WTC11 (cell line): ENCODE measurements around the gene OSBPL10. TPM values are rescaled to one million over a fixed set of nuclear protein-coding genes. Genes with fewer than 3 reads are reported as not detected.
"Not testable (repeated sequence)": the region's sequence is repeated elsewhere in the genome, so short reads cannot be mapped to it uniquely, and the experiment has no call there.

Experiments used
- ATAC-seq: fragments of 200-7000 bp; cut with Tn5 transposase; 2 replicates; pipeline ENCODE4 v1.10.0; 2021; ENCODE audit warnings: mild to moderate bottlenecking, moderate library complexity
- CTCF ChIA-PET: fragments of 300-600 bp; sonication (Branson Sonifier 250); formaldehyde crosslinking; loops from one replicate; lab custom pipeline; 2021; ENCODE audit warnings: antibody characterized with exemption; lab: Charles Lee
- POLR2A ChIA-PET: fragments of 350-600 bp; sonication (Branson Sonifier 250); formaldehyde crosslinking; loops from one replicate; lab custom pipeline; 2021; ENCODE audit warnings: antibody characterized with exemption; lab: Charles Lee
- DNase-seq: peaks from one replicate; pipeline ENCODE4 v3.0.0; 2021; ENCODE audit warnings: low spot score
- H3K27ac Mint-ChIP-seq: 2 replicates; pipeline ENCODE4 v1.8.0; 2021; ENCODE audit warnings: mixed read lengths
- H3K27me3 Mint-ChIP-seq: 2 replicates; pipeline ENCODE4 v1.8.0; 2021; ENCODE audit warnings: low read depth, mild to moderate bottlenecking, moderate library complexity, mixed read lengths
- H3K36me3 Mint-ChIP-seq: 2 replicates; pipeline ENCODE4 v1.8.0; 2021; ENCODE audit warnings: mixed read lengths
- H3K4me1 Mint-ChIP-seq: 2 replicates; pipeline ENCODE4 v1.8.0; 2022; ENCODE audit warnings: mixed read lengths
- H3K4me3 Mint-ChIP-seq: 2 replicates; pipeline ENCODE4 v1.8.0; 2021; ENCODE audit warnings: mild to moderate bottlenecking, moderate library complexity, mixed read lengths
- H3K9me3 Mint-ChIP-seq: 2 replicates; pipeline ENCODE4 v1.8.0; 2021; ENCODE audit warnings: mixed read lengths
- ATF6 ChIP-seq: sonication (generic); formaldehyde crosslinking; IDR thresholded peaks from 2 replicates; pipeline ENCODE4 v1.8.1; 2023; ENCODE audit warnings: mild to moderate bottlenecking, missing genetic modification reagents
- E2F4 ChIP-seq: sonication (generic); formaldehyde crosslinking; IDR thresholded peaks from 2 replicates; pipeline ENCODE4 v1.8.1; 2022; ENCODE audit warnings: low read depth, mild to moderate bottlenecking, moderate library complexity, missing genetic modification reagents, borderline replicate concordance
- ESRRA ChIP-seq: sonication (generic); formaldehyde crosslinking; IDR thresholded peaks from 2 replicates; pipeline ENCODE4 v1.8.1; 2022; ENCODE audit warnings: mild to moderate bottlenecking, missing genetic modification reagents, borderline replicate concordance
- GABPB1 ChIP-seq: sonication (generic); formaldehyde crosslinking; IDR thresholded peaks from 2 replicates; pipeline ENCODE4 v1.8.1; 2023; ENCODE audit warnings: mild to moderate bottlenecking, missing genetic modification reagents
- IRF1 ChIP-seq: sonication (generic); formaldehyde crosslinking; IDR thresholded peaks from 2 replicates; pipeline ENCODE4 v1.8.0; 2023; ENCODE audit warnings: missing genetic modification reagents
- NFATC4 ChIP-seq: fragments of 250-450 bp; sonication (Bioruptor Pico); IDR thresholded peaks from 2 replicates; pipeline ENCODE4 v1.9.0; 2021; ENCODE audit warnings: mild to moderate bottlenecking
- NFE2L1 ChIP-seq: sonication (generic); formaldehyde crosslinking; IDR thresholded peaks from 2 replicates; pipeline ENCODE4 v1.8.1; 2023; ENCODE audit warnings: missing genetic modification reagents
- PREB ChIP-seq: sonication (generic); formaldehyde crosslinking; IDR thresholded peaks from 2 replicates; pipeline ENCODE4 v1.8.1; 2022; ENCODE audit warnings: mild to moderate bottlenecking, missing genetic modification reagents, moderate library complexity, borderline replicate concordance
- PRRX2 ChIP-seq: fragments of 250-450 bp; sonication (Bioruptor Pico); IDR thresholded peaks from 2 replicates; pipeline ENCODE4 v1.8.0; 2021; ENCODE audit warnings: mild to moderate bottlenecking
- SP1 ChIP-seq: sonication (generic); formaldehyde crosslinking; conservative IDR thresholded peaks from 2 replicates; pipeline ENCODE4 v1.8.1; 2022; ENCODE audit warnings: missing genetic modification reagents
- total RNA-seq: library from RNA; stranded (reverse); gene quantifications from 3 replicates; pipeline ENCODE4 v1.2.3, GENCODE V29; 2021
- TF ChIP-seq, protein P1 (sequence below): sonication (generic); formaldehyde crosslinking; IDR thresholded peaks from 2 replicates; pipeline ENCODE4 v1.8.0; 2022; ENCODE audit warnings: mild to moderate bottlenecking, missing genetic modification reagents
- TF ChIP-seq, protein P2 (sequence below): sonication (generic); formaldehyde crosslinking; IDR thresholded peaks from 2 replicates; pipeline ENCODE4 v1.8.1; 2022; ENCODE audit warnings: mild to moderate bottlenecking, moderate library complexity, missing genetic modification reagents

OSBPL10 gene
- total RNA-seq, 1 experiment from 2014 or later = 84.1 TPM

GRCh38 chr3:31871939-31872507 lies 109.0 kb downstream of the OSBPL10 start:
- TF ChIP-seq GABPB1 (CRISPR knock-in tag) = no peak
- no peak for TF ChIP-seq IRF1
- no peak for TF ChIP-seq ESRRA
- TF ChIP-seq NFE2L1 (CRISPR knock-in tag) = no peak
- no peak for TF ChIP-seq SP1
- no peak for TF ChIP-seq PRRX2 (CRISPR knock-in tag)
- TF ChIP-seq, protein P1, sequence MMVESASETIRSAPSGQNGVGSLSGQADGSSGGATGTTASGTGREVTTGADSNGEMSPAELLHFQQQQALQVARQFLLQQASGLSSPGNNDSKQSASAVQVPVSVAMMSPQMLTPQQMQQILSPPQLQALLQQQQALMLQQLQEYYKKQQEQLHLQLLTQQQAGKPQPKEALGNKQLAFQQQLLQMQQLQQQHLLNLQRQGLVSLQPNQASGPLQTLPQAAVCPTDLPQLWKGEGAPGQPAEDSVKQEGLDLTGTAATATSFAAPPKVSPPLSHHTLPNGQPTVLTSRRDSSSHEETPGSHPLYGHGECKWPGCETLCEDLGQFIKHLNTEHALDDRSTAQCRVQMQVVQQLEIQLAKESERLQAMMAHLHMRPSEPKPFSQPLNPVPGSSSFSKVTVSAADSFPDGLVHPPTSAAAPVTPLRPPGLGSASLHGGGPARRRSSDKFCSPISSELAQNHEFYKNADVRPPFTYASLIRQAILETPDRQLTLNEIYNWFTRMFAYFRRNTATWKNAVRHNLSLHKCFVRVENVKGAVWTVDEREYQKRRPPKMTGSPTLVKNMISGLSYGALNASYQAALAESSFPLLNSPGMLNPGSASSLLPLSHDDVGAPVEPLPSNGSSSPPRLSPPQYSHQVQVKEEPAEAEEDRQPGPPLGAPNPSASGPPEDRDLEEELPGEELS (CRISPR knock-in tag) = no peak
- no peak for TF ChIP-seq PREB (CRISPR knock-in tag)
- TF ChIP-seq E2F4 (CRISPR knock-in tag) = no peak
- TF ChIP-seq, all 79 proteins: peak for 0
- Mint-ChIP-seq H3K27me3 (no peaks in the 10 kb centered on the region), H3K4me3 (no peak overlapping the region), H3K36me3 (peaks cover 28% of the 10 kb centered on the region), H3K27ac (no peak overlapping the region), H3K9me3 (peaks cover 10% of the 10 kb centered on the region), H3K4me1 (peaks cover 30% of the 10 kb centered on the region)
- ChIA-PET POLR2A (no interaction called here), CTCF (no interaction called here)
- no peak for ATAC-seq
- DNase-seq = no peak

- DNase-seq, ATAC-seq, POLR2A ChIA-PET, H3K9me3 Mint-ChIP-seq, H3K27me3 Mint-ChIP-seq, H3K27ac Mint-ChIP-seq, H3K4me3 Mint-ChIP-seq: not testable (repeated sequence)
- CTCF ChIA-PET = interaction anchor here (0.6 kb wide), 1 partner anchor 130 kb away, joined by 7 read pairs; no protein-coding TSS in a partner anchor
- H3K4me1 Mint-ChIP-seq = peaks cover 25% of the 10 kb centered on the region
- H3K36me3 Mint-ChIP-seq = peaks cover 23% of the 10 kb centered on the region
Measured at GRCh38 chr3:31870111-31870510, 111.0 kb downstream of the OSBPL10 start.

- H3K36me3 Mint-ChIP-seq = peaks cover 25% of the 10 kb centered on the region
- peaks cover 27% of the 10 kb centered on the region for H3K4me1 Mint-ChIP-seq
- ChIA-PET CTCF (no interaction called here), POLR2A (no interaction called here)
- DNase-seq = no peak
- no peak for ATAC-seq
- no peaks in the 10 kb centered on the region for H3K27me3 Mint-ChIP-seq
- no peak overlapping the region; the same call in 1 of the 2 replicates for H3K27ac Mint-ChIP-seq
- H3K4me3 Mint-ChIP-seq = no peak overlapping the region
- H3K9me3 Mint-ChIP-seq = peaks cover 10% of the 10 kb centered on the region
- TF ChIP-seq, protein P2, sequence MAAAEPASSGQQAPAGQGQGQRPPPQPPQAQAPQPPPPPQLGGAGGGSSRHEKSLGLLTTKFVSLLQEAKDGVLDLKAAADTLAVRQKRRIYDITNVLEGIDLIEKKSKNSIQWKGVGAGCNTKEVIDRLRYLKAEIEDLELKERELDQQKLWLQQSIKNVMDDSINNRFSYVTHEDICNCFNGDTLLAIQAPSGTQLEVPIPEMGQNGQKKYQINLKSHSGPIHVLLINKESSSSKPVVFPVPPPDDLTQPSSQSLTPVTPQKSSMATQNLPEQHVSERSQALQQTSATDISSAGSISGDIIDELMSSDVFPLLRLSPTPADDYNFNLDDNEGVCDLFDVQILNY = no peak
- no peak for TF ChIP-seq NFATC4 (CRISPR knock-in tag)
Measured at GRCh38 chr3:31868236-31868635, 112.8 kb downstream of the OSBPL10 start.

DNA sequence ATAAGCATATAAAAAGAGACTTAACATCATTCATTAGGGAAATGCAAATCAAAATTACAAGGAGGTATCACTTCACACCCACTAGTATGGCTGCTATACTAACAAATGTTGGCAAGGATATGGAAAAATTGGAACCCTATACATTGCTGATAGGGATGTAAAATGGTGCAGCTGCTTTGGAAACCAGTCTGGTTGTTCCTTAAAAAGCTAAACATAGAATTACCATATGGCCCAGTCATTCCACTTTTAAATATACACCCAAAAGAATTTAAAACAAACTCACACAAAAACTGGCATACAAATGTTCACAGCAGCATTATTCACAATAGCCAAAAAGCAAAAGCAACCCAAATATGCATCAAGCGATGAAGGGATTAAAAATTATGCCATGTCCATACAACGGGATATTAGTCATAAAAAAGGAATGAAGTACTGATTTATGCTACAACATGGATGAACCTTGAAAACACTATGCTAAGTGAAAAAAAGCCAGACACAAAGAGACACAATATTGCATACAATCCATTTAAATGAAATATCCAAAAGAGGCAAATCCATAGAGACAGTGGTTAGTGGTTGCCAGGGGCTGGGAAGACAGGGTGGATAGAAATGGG lies 118.3 kb downstream of the OSBPL10 start:
- ATAC-seq = no peak
- DNase-seq = no peak
- no peak overlapping the region for H3K27ac Mint-ChIP-seq

More for the DNA sequence above, 118.3 kb downstream of the OSBPL10 start:
- peaks cover 24% of the 10 kb centered on the region for H3K4me1 Mint-ChIP-seq
- H3K36me3 Mint-ChIP-seq = peaks cover 17% of the 10 kb centered on the region
- no peak overlapping the region for H3K4me3 Mint-ChIP-seq
- H3K9me3 Mint-ChIP-seq = no peaks in the 10 kb centered on the region
- no peak for TF ChIP-seq ATF6 (CRISPR knock-in tag)
- no peaks in the 10 kb centered on the region for H3K27me3 Mint-ChIP-seq
- ChIA-PET POLR2A (no interaction called here), CTCF (no interaction called here)
